Gastroesophageal sphincter (tissue), 3 donors: ENCODE measurements around the gene TXK.

Source experiments
- POLR2A ChIP-seq, 2 donors: fragments of 450-650 bp; IDR thresholded peaks; one replicate each; pipeline ENCODE4 v1.6.1; 2017; ENCODE audit warnings: antibody characterized with exemption in 2 of 2, mild to moderate bottlenecking in 2 of 2, moderate library complexity in 1 of 2
- TF ChIP-seq, protein P1 (sequence below), 4 experiments: fragments of 200-600 bp in 2 of 4; fragments of 450-650 bp in 2 of 4; sonication (generic) in 1 of 4; IDR thresholded peaks; one replicate each; pipeline ENCODE4 v1.5.1; 2017 to 2019; ENCODE audit warnings: antibody characterized with exemption in 4 of 4, mild to moderate bottlenecking in 2 of 4, moderate library complexity in 2 of 4

DNA sequence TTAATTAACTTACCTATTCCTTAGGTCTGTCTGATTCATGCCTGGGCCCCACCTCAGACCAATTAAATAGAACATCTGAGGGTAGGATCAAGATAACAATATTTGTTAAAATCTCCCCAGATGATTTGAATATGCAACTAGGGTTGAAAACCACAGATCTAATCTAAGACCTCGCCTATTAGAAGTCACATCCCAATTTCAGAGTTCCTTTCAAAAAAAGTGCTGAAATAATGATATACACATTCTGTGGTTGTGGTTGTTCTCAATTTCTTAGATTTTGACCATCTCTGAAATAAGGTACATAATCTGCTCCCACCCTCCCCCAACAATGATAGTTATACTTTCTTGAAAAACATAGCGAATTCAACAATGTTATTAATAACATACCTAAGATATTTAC lies 89.8 kb downstream of the TXK start:
- TF ChIP-seq, protein P1, sequence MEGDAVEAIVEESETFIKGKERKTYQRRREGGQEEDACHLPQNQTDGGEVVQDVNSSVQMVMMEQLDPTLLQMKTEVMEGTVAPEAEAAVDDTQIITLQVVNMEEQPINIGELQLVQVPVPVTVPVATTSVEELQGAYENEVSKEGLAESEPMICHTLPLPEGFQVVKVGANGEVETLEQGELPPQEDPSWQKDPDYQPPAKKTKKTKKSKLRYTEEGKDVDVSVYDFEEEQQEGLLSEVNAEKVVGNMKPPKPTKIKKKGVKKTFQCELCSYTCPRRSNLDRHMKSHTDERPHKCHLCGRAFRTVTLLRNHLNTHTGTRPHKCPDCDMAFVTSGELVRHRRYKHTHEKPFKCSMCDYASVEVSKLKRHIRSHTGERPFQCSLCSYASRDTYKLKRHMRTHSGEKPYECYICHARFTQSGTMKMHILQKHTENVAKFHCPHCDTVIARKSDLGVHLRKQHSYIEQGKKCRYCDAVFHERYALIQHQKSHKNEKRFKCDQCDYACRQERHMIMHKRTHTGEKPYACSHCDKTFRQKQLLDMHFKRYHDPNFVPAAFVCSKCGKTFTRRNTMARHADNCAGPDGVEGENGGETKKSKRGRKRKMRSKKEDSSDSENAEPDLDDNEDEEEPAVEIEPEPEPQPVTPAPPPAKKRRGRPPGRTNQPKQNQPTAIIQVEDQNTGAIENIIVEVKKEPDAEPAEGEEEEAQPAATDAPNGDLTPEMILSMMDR (IDR thresholded peaks at IDR 0.05): no peak
- TF ChIP-seq POLR2A (IDR thresholded peaks at IDR 0.05): no peak
